ENCODE measurements around the gene PCNX1.
A peak's percentile ranks its signal among the peaks of the same experiment; 100 is the strongest.
"Not testable (repeated sequence)": the region's sequence is repeated elsewhere in the genome, so short reads cannot be mapped to it uniquely, and the experiment has no call there.

PCNX1 gene

GRCh38 chr14:71103662-71104484 is 196.6 kb downstream of the PCNX1 start:
- DNase-seq = peak; percentile 44

GRCh38 chr14:71105177-71105576 is 197.9 kb downstream of the PCNX1 start:
- no peak for DNase-seq

- DNase-seq = no peak
Measured at GRCh38 chr14:71107921-71108320, 200.7 kb downstream of the PCNX1 start.

GRCh38 chr14:71108398-71109119 is 201.3 kb downstream of the PCNX1 start:
- no peak for DNase-seq

GRCh38 chr14:71113376-71113775 is 206.1 kb downstream of the PCNX1 start:
- DNase-seq = no peak

GRCh38 chr14:71114565-71114964 is 207.3 kb downstream of the PCNX1 start:
- no peak for DNase-seq

- no peak for DNase-seq
Measured at GRCh38 chr14:71115306-71115705, 208.0 kb downstream of the PCNX1 start.

GRCh38 chr14:71115821-71116567 is 208.7 kb downstream of the PCNX1 start:
- DNase-seq = no peak

- no peak for DNase-seq
Measured at GRCh38 chr14:71116568-71117122, 209.4 kb downstream of the PCNX1 start.

GRCh38 chr14:71117839-71118743 is 210.8 kb downstream of the PCNX1 start:
- no peak for DNase-seq

GRCh38 chr14:71119075-71119474 is 211.8 kb downstream of the PCNX1 start:
- DNase-seq = no peak

GRCh38 chr14:71119832-71120231 is 212.6 kb downstream of the PCNX1 start:
- DNase-seq = no peak

- no peak for DNase-seq
Measured at GRCh38 chr14:71121001-71121400, 213.7 kb downstream of the PCNX1 start.

GRCh38 chr14:71121711-71122110 is 214.5 kb downstream of the PCNX1 start:
- no peak for DNase-seq

GRCh38 chr14:71122866-71123565 is 215.8 kb downstream of the PCNX1 start:
- no peak for DNase-seq

- DNase-seq = no peak
Measured at GRCh38 chr14:71123579-71124135, 216.4 kb downstream of the PCNX1 start.

- DNase-seq = not testable (repeated sequence)
Measured at GRCh38 chr14:71129716-71130490, 222.6 kb downstream of the PCNX1 start.

- DNase-seq = no peak
Measured at GRCh38 chr14:71130491-71131179, 223.4 kb downstream of the PCNX1 start.

- DNase-seq = no peak
Measured at GRCh38 chr14:71133296-71133695, 226.0 kb downstream of the PCNX1 start.

- no peak for DNase-seq
Measured at GRCh38 chr14:71135496-71135895, 228.2 kb downstream of the PCNX1 start.
